ENCODE data around the gene DOLK.
"Not testable (repeated sequence)": the region's sequence is repeated elsewhere in the genome, so short reads cannot be mapped to it uniquely, and the experiment has no call there.

DOLK gene

GRCh38 chr9:128947527-128948301 lies at the start of gene DOLK, which contains the start of gene NUP188:
TSS of gene DOLK (minus strand) at chr9:128947603. CDS start at chr9:128947303, 300 bp downstream.
TSS of gene NUP188 (plus strand) at chr9:128947699. CDS start at chr9:128947720, 21 bp downstream.
- peak; percentile 99 for DNase-seq
- Mint-ChIP-seq H3K9me3 (no peaks in the 10 kb centered on the region), H3K4me3 (peak within 1 kb of the TSS; percentile 99), H3K27ac (peak within 1 kb of the TSS; percentile 99), H3K4me1 (peaks cover 35% of the 10 kb centered on the region), H3K36me3 (peaks cover 25% of the 10 kb centered on the region), H3K27me3 (peaks cover 5% of the 10 kb centered on the region)
- CTCF ChIA-PET = no interaction called here

- DNase-seq = no peak
- Mint-ChIP-seq H3K27ac (peak overlapping the region; percentile 62), H3K9me3 (no peaks in the 10 kb centered on the region), H3K27me3 (no peaks in the 10 kb centered on the region), H3K4me1 (peaks cover 22% of the 10 kb centered on the region), H3K36me3 (peaks cover 69% of the 10 kb centered on the region), H3K4me3 (no peak overlapping the region)
- CTCF ChIA-PET = no interaction called here
Measured at GRCh38 chr9:128995791-128996190, 48.4 kb upstream of the DOLK start.

- Mint-ChIP-seq H3K9me3 (no peaks in the 10 kb centered on the region), H3K27ac (no peak overlapping the region), H3K36me3 (peaks cover 60% of the 10 kb centered on the region), H3K4me3 (no peak overlapping the region), H3K27me3 (no peaks in the 10 kb centered on the region), H3K4me1 (peaks cover 13% of the 10 kb centered on the region)
- CTCF ChIA-PET = interaction anchor here (0.8 to 1.7 kb wide), 2 partner anchors 13 to 14 kb away, joined by 3 to 5 read pairs; no protein-coding TSS in a partner anchor
- DNase-seq = no peak
Measured at GRCh38 chr9:128992995-128993394, 45.6 kb upstream of the DOLK start.

- Mint-ChIP-seq H3K36me3 (peaks cover 55% of the 10 kb centered on the region), H3K9me3 (no peaks in the 10 kb centered on the region), H3K4me3 (no peak overlapping the region), H3K27me3 (no peaks in the 10 kb centered on the region), H3K4me1 (no peaks in the 10 kb centered on the region), H3K27ac (no peak overlapping the region)
- DNase-seq = no peak
- CTCF ChIA-PET = no interaction called here
Measured at GRCh38 chr9:128987805-128988204, 40.4 kb upstream of the DOLK start.

- Mint-ChIP-seq H3K9me3 (no peaks in the 10 kb centered on the region), H3K4me1 (no peaks in the 10 kb centered on the region), H3K27me3 (no peaks in the 10 kb centered on the region), H3K4me3 (no peak overlapping the region), H3K27ac (peak overlapping the region; percentile 25), H3K36me3 (peaks cover 58% of the 10 kb centered on the region)
- CTCF ChIA-PET = no interaction called here
- no peak for DNase-seq
Measured at GRCh38 chr9:128986671-128987070, 39.3 kb upstream of the DOLK start.

GRCh38 chr9:128983536-128983935 lies 36.1 kb upstream of the DOLK start:
- DNase-seq = no peak
- H3K4me3 Mint-ChIP-seq = no peak overlapping the region
- H3K9me3 Mint-ChIP-seq = no peaks in the 10 kb centered on the region
- CTCF ChIA-PET = no interaction called here
- no peaks in the 10 kb centered on the region for H3K4me1 Mint-ChIP-seq
- H3K27me3 Mint-ChIP-seq = no peaks in the 10 kb centered on the region
- H3K27ac Mint-ChIP-seq = no peak overlapping the region
- peaks cover 64% of the 10 kb centered on the region for H3K36me3 Mint-ChIP-seq

GRCh38 chr9:128979111-128979510 lies 31.7 kb upstream of the DOLK start:
- peaks cover 51% of the 10 kb centered on the region for H3K36me3 Mint-ChIP-seq
- H3K27me3 Mint-ChIP-seq = no peaks in the 10 kb centered on the region
- no peak for DNase-seq
- H3K9me3 Mint-ChIP-seq = no peaks in the 10 kb centered on the region
- no peaks in the 10 kb centered on the region for H3K4me1 Mint-ChIP-seq
- H3K27ac Mint-ChIP-seq = no peak overlapping the region
- no peak overlapping the region for H3K4me3 Mint-ChIP-seq
- CTCF ChIA-PET = no interaction called here

- CTCF ChIA-PET = no interaction called here
- Mint-ChIP-seq H3K27ac (no peak overlapping the region), H3K27me3 (no peaks in the 10 kb centered on the region), H3K4me3 (no peak overlapping the region), H3K9me3 (no peaks in the 10 kb centered on the region), H3K36me3 (peaks cover 55% of the 10 kb centered on the region), H3K4me1 (no peaks in the 10 kb centered on the region)
- no peak for DNase-seq
Measured at GRCh38 chr9:128972956-128973355, 25.6 kb upstream of the DOLK start.

GRCh38 chr9:128969491-128969890 lies 22.1 kb upstream of the DOLK start:
- CTCF ChIA-PET = no interaction called here

GRCh38 chr9:128961403-128961802 lies 14.0 kb upstream of the DOLK start:
- peaks cover 30% of the 10 kb centered on the region for H3K36me3 Mint-ChIP-seq
- H3K9me3 Mint-ChIP-seq, H3K4me1 Mint-ChIP-seq, DNase-seq, H3K27me3 Mint-ChIP-seq, H3K27ac Mint-ChIP-seq, H3K4me3 Mint-ChIP-seq: not testable (repeated sequence)
- CTCF ChIA-PET = interaction anchor here (0.7 to 1.0 kb wide), 3 partner anchors 30 to 99 kb away, joined by 3 read pairs; no protein-coding TSS in a partner anchor

More at GRCh38 chr9:128969491-128969890, 22.1 kb upstream of the DOLK start:
- H3K9me3 Mint-ChIP-seq = no peaks in the 10 kb centered on the region
- no peaks in the 10 kb centered on the region for H3K27me3 Mint-ChIP-seq
- no peak for DNase-seq
- H3K27ac Mint-ChIP-seq = no peak overlapping the region
- H3K36me3 Mint-ChIP-seq = peaks cover 49% of the 10 kb centered on the region
- H3K4me3 Mint-ChIP-seq = no peak overlapping the region
- H3K4me1 Mint-ChIP-seq = no peaks in the 10 kb centered on the region

- H3K4me1 Mint-ChIP-seq = peaks cover 35% of the 10 kb centered on the region
- DNase-seq = no peak
- peaks cover 5% of the 10 kb centered on the region for H3K27me3 Mint-ChIP-seq
- peaks cover 23% of the 10 kb centered on the region for H3K36me3 Mint-ChIP-seq
- H3K27ac Mint-ChIP-seq = peak overlapping the region; percentile 99
- no peaks in the 10 kb centered on the region for H3K9me3 Mint-ChIP-seq
- CTCF ChIA-PET = no interaction called here
- peak overlapping the region; percentile 99 for H3K4me3 Mint-ChIP-seq
Measured at GRCh38 chr9:128947277-128947526, 201 bp downstream of the DOLK start.

GRCh38 chr9:128946571-128947276 lies 679 bp downstream of the DOLK start:
- Mint-ChIP-seq H3K27me3 (peaks cover 5% of the 10 kb centered on the region), H3K27ac (peak overlapping the region; percentile 99), H3K4me1 (peaks cover 35% of the 10 kb centered on the region), H3K9me3 (no peaks in the 10 kb centered on the region), H3K4me3 (peak overlapping the region; percentile 99), H3K36me3 (peaks cover 22% of the 10 kb centered on the region)
- CTCF ChIA-PET = no interaction called here
- DNase-seq = no peak

GRCh38 chr9:128945798-128946501 lies 1.5 kb downstream of the DOLK start:
- peak overlapping the region; percentile 68 for H3K27ac Mint-ChIP-seq
- CTCF ChIA-PET = interaction anchor here (1.1 kb wide), 1 partner anchor 10 kb away, joined by 3 read pairs; no protein-coding TSS in a partner anchor
- DNase-seq = no peak
- peaks cover 5% of the 10 kb centered on the region for H3K27me3 Mint-ChIP-seq
- H3K4me1 Mint-ChIP-seq = peaks cover 35% of the 10 kb centered on the region
- peaks cover 20% of the 10 kb centered on the region for H3K36me3 Mint-ChIP-seq
- H3K9me3 Mint-ChIP-seq = no peaks in the 10 kb centered on the region
- peak overlapping the region; percentile 99 for H3K4me3 Mint-ChIP-seq

GRCh38 chr9:128944966-128945365 lies 2.4 kb downstream of the DOLK start:
- Mint-ChIP-seq H3K4me1 (peaks cover 31% of the 10 kb centered on the region), H3K36me3 (peaks cover 18% of the 10 kb centered on the region)
- CTCF ChIA-PET = interaction anchor here (1.1 kb wide), 1 partner anchor 9 kb away, joined by 3 read pairs; no protein-coding TSS in a partner anchor
- not testable (repeated sequence) for H3K9me3 Mint-ChIP-seq, H3K27me3 Mint-ChIP-seq, H3K27ac Mint-ChIP-seq, DNase-seq, H3K4me3 Mint-ChIP-seq
